ENCODE measurements around the gene SUSD4.

Gene SUSD4

DNA sequence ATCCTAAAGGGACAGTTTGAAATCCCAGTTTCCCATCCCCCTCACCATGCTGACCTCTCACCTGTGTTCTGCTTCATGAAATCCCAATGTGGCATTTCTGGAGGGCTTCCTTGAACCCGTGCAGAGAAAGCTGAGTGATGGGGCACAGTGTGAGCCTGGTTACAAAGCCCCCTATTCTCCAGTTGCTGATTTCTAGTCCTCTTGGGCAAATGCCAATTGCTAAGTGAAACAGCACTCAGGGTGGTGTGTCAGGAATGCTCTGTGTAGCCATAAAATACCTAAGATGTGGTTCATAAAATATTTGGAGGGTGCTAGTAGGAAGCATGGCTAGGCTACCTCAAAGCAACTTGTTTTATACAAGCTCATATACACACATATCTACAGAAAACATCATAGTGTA, 32.0 kb downstream of the SUSD4 start:
- Histone ChIP-seq H3K4me3 (ENCODE audit: low read depth in 1 of 2, low read length in 2 of 2) (no peak overlapping the region), H3K27me3 (ENCODE audit: control insufficient read depth in 1 of 2, insufficient read depth in 2 of 2, low read length in 2 of 2) (no peaks in the 10 kb centered on the region), H3K4me1 (ENCODE audit: control insufficient read depth in 1 of 2, insufficient read depth in 2 of 2, low read length in 2 of 2) (no peaks in the 10 kb centered on the region), H3K27ac (ENCODE audit: low read depth, low read length) (no peak overlapping the region), H3K9ac (ENCODE audit: low read depth in 1 of 2, low read length in 2 of 2) (no peak overlapping the region), H3K9me3 (ENCODE audit: control insufficient read depth in 1 of 2, low read length in 2 of 2) (no peaks in the 10 kb centered on the region), H3K36me3 (ENCODE audit: control insufficient read depth in 1 of 2, insufficient read depth in 2 of 2, low read length in 2 of 2) (no peaks in the 10 kb centered on the region)

GRCh38 chr1:223331301-223331700, 32.7 kb downstream of the SUSD4 start:
- Histone ChIP-seq H3K4me3 (ENCODE audit: low read depth in 1 of 2, low read length in 2 of 2) (no peak overlapping the region), H3K27me3 (ENCODE audit: control insufficient read depth in 1 of 2, insufficient read depth in 2 of 2, low read length in 2 of 2) (no peaks in the 10 kb centered on the region), H3K9ac (ENCODE audit: low read depth in 1 of 2, low read length in 2 of 2) (no peak overlapping the region), H3K36me3 (ENCODE audit: control insufficient read depth in 1 of 2, insufficient read depth in 2 of 2, low read length in 2 of 2) (no peaks in the 10 kb centered on the region), H3K4me1 (ENCODE audit: control insufficient read depth in 1 of 2, insufficient read depth in 2 of 2, low read length in 2 of 2) (no peaks in the 10 kb centered on the region), H3K9me3 (ENCODE audit: control insufficient read depth in 1 of 2, low read length in 2 of 2) (no peaks in the 10 kb centered on the region), H3K27ac (ENCODE audit: low read depth, low read length) (no peak overlapping the region)

DNA sequence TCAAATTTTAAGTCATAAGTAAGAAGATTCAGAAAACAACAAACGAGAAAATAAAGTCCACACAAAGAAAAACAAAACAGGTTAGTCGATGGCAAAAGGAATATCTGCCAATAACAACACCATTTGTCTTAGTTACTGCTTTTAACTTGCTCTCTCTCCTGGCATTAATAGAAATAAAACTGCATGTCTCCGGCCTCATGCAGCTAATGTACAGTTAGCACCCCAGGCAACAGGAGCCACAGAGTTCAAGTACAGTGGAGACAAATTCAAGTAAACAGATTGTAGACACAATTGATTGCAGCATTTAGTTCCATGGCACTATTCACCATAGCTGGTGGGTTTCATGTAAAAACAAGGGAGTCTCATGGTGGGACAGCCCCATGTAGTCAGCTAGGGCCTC, 33.5 kb downstream of the SUSD4 start:
- H3K27ac ChIP-seq (ENCODE audit: low read depth, low read length): no peak overlapping the region
- H3K9me3 ChIP-seq (ENCODE audit: control insufficient read depth in 1 of 2, low read length in 2 of 2): no peaks in the 10 kb centered on the region
- H3K4me1 ChIP-seq (ENCODE audit: control insufficient read depth in 1 of 2, insufficient read depth in 2 of 2, low read length in 2 of 2): no peaks in the 10 kb centered on the region
- no peaks in the 10 kb centered on the region for H3K27me3 ChIP-seq (ENCODE audit: control insufficient read depth in 1 of 2, insufficient read depth in 2 of 2, low read length in 2 of 2)
- no peak overlapping the region for H3K4me3 ChIP-seq (ENCODE audit: low read depth in 1 of 2, low read length in 2 of 2)
- no peak overlapping the region for H3K9ac ChIP-seq (ENCODE audit: low read depth in 1 of 2, low read length in 2 of 2)
- no peaks in the 10 kb centered on the region for H3K36me3 ChIP-seq (ENCODE audit: control insufficient read depth in 1 of 2, insufficient read depth in 2 of 2, low read length in 2 of 2)

- no peaks in the 10 kb centered on the region for H3K36me3 ChIP-seq (ENCODE audit: control insufficient read depth in 1 of 2, insufficient read depth in 2 of 2, low read length in 2 of 2)
- H3K9ac ChIP-seq (ENCODE audit: low read depth in 1 of 2, low read length in 2 of 2): no peak overlapping the region
- no peak overlapping the region for H3K4me3 ChIP-seq (ENCODE audit: low read depth in 1 of 2, low read length in 2 of 2)
- H3K4me1 ChIP-seq (ENCODE audit: control insufficient read depth in 1 of 2, insufficient read depth in 2 of 2, low read length in 2 of 2): no peaks in the 10 kb centered on the region
- H3K27me3 ChIP-seq (ENCODE audit: control insufficient read depth in 1 of 2, insufficient read depth in 2 of 2, low read length in 2 of 2): no peaks in the 10 kb centered on the region
- no peak overlapping the region for H3K27ac ChIP-seq (ENCODE audit: low read depth, low read length)
- H3K9me3 ChIP-seq (ENCODE audit: control insufficient read depth in 1 of 2, low read length in 2 of 2): no peaks in the 10 kb centered on the region
These were observed 34.1 kb downstream of the SUSD4 start for GRCh38 chr1:223329664-223330415.

DNA sequence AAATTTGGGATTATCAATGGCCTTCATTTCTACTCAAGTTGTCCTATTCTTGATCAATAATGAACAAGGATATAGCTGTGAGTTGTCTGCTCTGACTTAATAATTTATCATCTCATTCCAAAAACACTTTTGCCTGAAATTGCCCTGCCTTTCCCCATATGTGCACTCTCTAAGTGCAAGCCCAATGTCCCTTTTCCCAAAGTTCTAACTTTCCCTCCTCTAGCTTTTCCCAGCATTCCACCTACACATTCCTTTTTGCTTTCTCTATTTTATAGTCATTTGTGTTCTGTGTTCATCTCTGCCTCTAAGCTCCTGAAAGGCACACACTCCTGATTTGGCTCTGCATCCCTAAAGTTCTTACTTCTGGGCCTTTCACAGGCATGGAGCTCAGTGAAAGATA, 34.7 kb downstream of the SUSD4 start:
- H3K36me3 ChIP-seq (ENCODE audit: control insufficient read depth in 1 of 2, insufficient read depth in 2 of 2, low read length in 2 of 2): no peaks in the 10 kb centered on the region
- H3K4me1 ChIP-seq (ENCODE audit: control insufficient read depth in 1 of 2, insufficient read depth in 2 of 2, low read length in 2 of 2): no peaks in the 10 kb centered on the region
- H3K9me3 ChIP-seq (ENCODE audit: control insufficient read depth in 1 of 2, low read length in 2 of 2): no peaks in the 10 kb centered on the region
- H3K27me3 ChIP-seq (ENCODE audit: control insufficient read depth in 1 of 2, insufficient read depth in 2 of 2, low read length in 2 of 2): no peaks in the 10 kb centered on the region
- H3K4me3 ChIP-seq (ENCODE audit: low read depth in 1 of 2, low read length in 2 of 2): no peak overlapping the region
- H3K9ac ChIP-seq (ENCODE audit: low read depth in 1 of 2, low read length in 2 of 2): no peak overlapping the region
- no peak overlapping the region for H3K27ac ChIP-seq (ENCODE audit: low read depth, low read length)

GRCh38 chr1:223328566-223328965, 35.4 kb downstream of the SUSD4 start:
- H3K4me3 ChIP-seq (ENCODE audit: low read depth in 1 of 2, low read length in 2 of 2): no peak overlapping the region
- H3K27ac ChIP-seq (ENCODE audit: low read depth, low read length): no peak overlapping the region
- no peaks in the 10 kb centered on the region for H3K4me1 ChIP-seq (ENCODE audit: control insufficient read depth in 1 of 2, insufficient read depth in 2 of 2, low read length in 2 of 2)
- no peaks in the 10 kb centered on the region for H3K27me3 ChIP-seq (ENCODE audit: control insufficient read depth in 1 of 2, insufficient read depth in 2 of 2, low read length in 2 of 2)
- no peak overlapping the region for H3K9ac ChIP-seq (ENCODE audit: low read depth in 1 of 2, low read length in 2 of 2)
- no peaks in the 10 kb centered on the region for H3K9me3 ChIP-seq (ENCODE audit: control insufficient read depth in 1 of 2, low read length in 2 of 2)
- no peaks in the 10 kb centered on the region for H3K36me3 ChIP-seq (ENCODE audit: control insufficient read depth in 1 of 2, insufficient read depth in 2 of 2, low read length in 2 of 2)

DNA sequence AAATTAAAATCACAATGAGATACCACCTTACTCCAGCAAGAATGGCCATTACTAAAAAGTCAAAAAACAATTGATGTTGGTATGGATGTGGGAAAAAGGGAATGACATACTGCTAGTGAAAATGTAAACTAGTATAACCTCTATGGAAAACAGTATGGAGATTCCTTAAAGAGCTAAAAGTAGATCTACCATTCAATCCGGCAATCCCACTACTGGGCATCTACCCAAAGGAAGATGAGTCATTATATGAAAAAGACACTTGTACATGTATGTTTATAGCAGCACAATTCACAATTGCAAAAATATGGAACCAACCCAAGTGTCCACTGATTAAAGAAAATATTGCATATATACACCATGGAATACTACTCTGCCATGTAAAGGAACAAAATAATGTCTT, 37.2 kb downstream of the SUSD4 start:
- H3K27me3 ChIP-seq (ENCODE audit: control insufficient read depth in 1 of 2, insufficient read depth in 2 of 2, low read length in 2 of 2): peaks cover 0 to 4% of the 10 kb centered on the region in 2 donors
- H3K27ac ChIP-seq (ENCODE audit: low read depth, low read length): no peak overlapping the region
- H3K36me3 ChIP-seq (ENCODE audit: control insufficient read depth in 1 of 2, insufficient read depth in 2 of 2, low read length in 2 of 2): no peaks in the 10 kb centered on the region
- H3K9me3 ChIP-seq (ENCODE audit: control insufficient read depth in 1 of 2, low read length in 2 of 2): no peaks in the 10 kb centered on the region
- H3K4me3 ChIP-seq (ENCODE audit: low read depth in 1 of 2, low read length in 2 of 2): no peak overlapping the region
- no peak overlapping the region for H3K9ac ChIP-seq (ENCODE audit: low read depth in 1 of 2, low read length in 2 of 2)
- H3K4me1 ChIP-seq (ENCODE audit: control insufficient read depth in 1 of 2, insufficient read depth in 2 of 2, low read length in 2 of 2): no peaks in the 10 kb centered on the region

DNA sequence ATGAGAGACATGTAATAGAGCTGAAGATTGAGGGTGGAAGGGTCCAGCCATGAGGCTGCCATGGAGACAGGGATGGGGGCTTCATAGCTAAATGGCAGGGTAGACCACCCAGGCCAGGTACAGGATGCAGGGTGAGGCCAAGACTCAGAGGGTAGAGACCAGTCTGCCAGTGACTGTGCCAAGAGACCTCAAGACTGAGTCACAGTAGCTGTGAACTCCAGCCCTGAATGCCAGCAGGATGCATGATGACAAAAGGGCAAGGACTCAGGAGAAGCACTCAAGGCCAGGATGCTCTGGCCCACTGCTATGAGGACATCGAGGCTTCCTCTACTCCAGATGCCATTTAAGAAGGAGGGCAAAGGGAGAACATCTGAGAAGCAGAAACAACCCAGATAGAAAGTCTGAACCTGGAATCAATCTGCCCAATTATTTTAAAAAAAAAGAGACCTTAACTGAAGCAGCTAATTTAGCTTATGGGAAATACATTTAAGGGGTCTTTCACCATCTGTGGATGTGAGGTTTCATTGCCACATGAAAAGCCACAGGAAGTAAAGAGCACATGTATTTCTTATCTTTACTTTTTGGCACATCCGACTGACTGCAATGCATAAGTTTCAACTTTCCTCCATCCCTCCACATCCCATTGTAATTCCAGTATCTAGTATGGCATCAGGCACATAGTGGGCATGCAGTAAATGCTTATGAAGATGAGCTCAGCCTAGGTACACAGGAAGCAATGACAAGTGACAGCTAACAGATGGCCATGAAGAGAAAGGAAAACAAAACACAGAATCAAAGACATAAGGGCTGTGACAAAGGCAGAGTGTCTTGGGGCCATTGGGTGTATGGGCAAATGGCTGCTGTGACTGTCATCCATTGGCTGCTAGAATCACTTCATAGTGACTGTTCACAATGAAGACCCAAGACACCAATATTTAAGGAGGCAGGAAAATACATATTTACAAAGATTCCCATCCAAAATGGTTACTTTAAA, 40.2 kb downstream of the SUSD4 start:
- Histone ChIP-seq H3K27ac (ENCODE audit: low read depth, low read length) (no peak overlapping the region), H3K4me1 (ENCODE audit: control insufficient read depth in 1 of 2, insufficient read depth in 2 of 2, low read length in 2 of 2) (no peaks in the 10 kb centered on the region), H3K9ac (ENCODE audit: low read depth in 1 of 2, low read length in 2 of 2) (no peak overlapping the region), H3K36me3 (ENCODE audit: control insufficient read depth in 1 of 2, insufficient read depth in 2 of 2, low read length in 2 of 2) (no peaks in the 10 kb centered on the region), H3K9me3 (ENCODE audit: control insufficient read depth in 1 of 2, low read length in 2 of 2) (no peaks in the 10 kb centered on the region), H3K4me3 (ENCODE audit: low read depth in 1 of 2, low read length in 2 of 2) (no peak overlapping the region), H3K27me3 (ENCODE audit: control insufficient read depth in 1 of 2, insufficient read depth in 2 of 2, low read length in 2 of 2) (peaks cover 0 to 7% of the 10 kb centered on the region in 2 donors)

GRCh38 chr1:223322868-223323267, 41.1 kb downstream of the SUSD4 start:
- Histone ChIP-seq H3K9ac (ENCODE audit: low read depth in 1 of 2, low read length in 2 of 2) (no peak overlapping the region), H3K4me3 (ENCODE audit: low read depth in 1 of 2, low read length in 2 of 2) (no peak overlapping the region), H3K27ac (ENCODE audit: low read depth, low read length) (no peak overlapping the region), H3K9me3 (ENCODE audit: control insufficient read depth in 1 of 2, low read length in 2 of 2) (no peaks in the 10 kb centered on the region), H3K27me3 (ENCODE audit: control insufficient read depth in 1 of 2, insufficient read depth in 2 of 2, low read length in 2 of 2) (peaks cover 0 to 7% of the 10 kb centered on the region in 2 donors), H3K36me3 (ENCODE audit: control insufficient read depth in 1 of 2, insufficient read depth in 2 of 2, low read length in 2 of 2) (no peaks in the 10 kb centered on the region), H3K4me1 (ENCODE audit: control insufficient read depth in 1 of 2, insufficient read depth in 2 of 2, low read length in 2 of 2) (no peaks in the 10 kb centered on the region)

DNA sequence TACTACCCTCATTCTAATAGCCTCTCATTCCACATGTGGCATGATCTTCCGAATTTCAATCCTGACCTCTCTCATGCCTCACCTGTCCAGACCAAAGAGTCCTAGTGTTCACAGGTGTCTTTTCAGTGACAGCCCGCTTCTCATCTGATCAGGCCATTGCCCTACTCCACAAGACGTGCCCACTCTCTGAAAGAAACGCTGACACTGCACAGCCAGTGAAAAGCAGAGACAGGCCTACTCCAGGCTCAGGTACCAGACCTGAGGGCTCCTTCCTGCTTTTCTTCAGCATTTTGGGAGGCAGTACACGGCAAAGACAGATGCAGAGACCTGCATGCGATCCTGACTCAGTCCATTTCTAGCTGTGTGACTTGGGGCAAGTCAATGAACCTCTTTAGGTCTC, 43.0 kb downstream of the SUSD4 start:
- H3K4me1 ChIP-seq (ENCODE audit: control insufficient read depth in 1 of 2, insufficient read depth in 2 of 2, low read length in 2 of 2): no peaks in the 10 kb centered on the region
- no peak overlapping the region for H3K9ac ChIP-seq (ENCODE audit: low read depth in 1 of 2, low read length in 2 of 2)
- no peaks in the 10 kb centered on the region for H3K9me3 ChIP-seq (ENCODE audit: control insufficient read depth in 1 of 2, low read length in 2 of 2)
- H3K4me3 ChIP-seq (ENCODE audit: low read depth in 1 of 2, low read length in 2 of 2): no peak overlapping the region
- no peak overlapping the region for H3K27ac ChIP-seq (ENCODE audit: low read depth, low read length)
- peaks cover 0 to 7% of the 10 kb centered on the region in 2 donors for H3K27me3 ChIP-seq (ENCODE audit: control insufficient read depth in 1 of 2, insufficient read depth in 2 of 2, low read length in 2 of 2)
- H3K36me3 ChIP-seq (ENCODE audit: control insufficient read depth in 1 of 2, insufficient read depth in 2 of 2, low read length in 2 of 2): no peaks in the 10 kb centered on the region
